ENCODE data around the gene HGFAC.

Gene HGFAC

DNA sequence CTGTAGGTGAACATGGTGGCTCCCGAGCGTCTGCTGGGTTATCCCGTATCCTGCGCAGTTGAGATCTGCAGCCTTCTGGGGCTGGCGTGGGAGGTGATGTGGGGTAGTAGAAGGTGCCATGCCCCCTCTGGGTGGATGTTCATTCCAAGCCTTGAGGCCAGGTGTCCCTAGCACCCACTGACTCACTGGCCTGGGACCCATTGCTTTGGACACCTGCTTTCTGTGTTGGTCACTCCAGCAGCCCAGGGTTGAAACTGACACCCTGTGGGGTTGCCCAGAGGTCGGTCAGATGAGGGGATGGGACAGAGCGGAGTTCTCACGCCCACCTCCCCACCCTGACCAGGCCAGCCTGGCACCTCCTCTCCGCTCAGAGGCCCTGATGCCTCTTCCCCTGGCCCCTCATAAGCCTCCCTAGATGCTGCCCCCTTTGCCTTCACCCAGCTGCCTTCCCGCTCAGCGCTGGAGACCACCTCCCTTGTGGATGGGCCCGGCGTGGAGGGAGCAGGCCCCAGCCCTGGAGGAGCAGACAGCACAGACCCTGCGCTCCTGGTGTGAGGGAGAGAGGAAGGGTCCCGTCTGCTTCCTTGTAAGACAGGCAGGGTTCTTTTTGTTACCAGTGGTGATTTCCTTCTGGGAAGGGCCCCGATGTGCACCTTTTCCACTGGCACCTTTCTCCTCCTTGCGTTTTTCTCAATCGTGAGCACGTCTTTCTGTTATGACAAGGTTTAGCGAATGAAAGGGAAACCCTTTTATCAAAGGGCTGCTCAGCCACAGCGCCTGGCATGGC lies 23.3 kb downstream of the HGFAC start:
- no peaks in the 10 kb centered on the region for H3K36me3 ChIP-seq (ENCODE audit: control insufficient read depth, insufficient read depth, low read length)
- no peak overlapping the region for H3K4me3 ChIP-seq (replicated peaks; ENCODE audit: low read depth, low read length)
- TF ChIP-seq CTCF (IDR thresholded peaks at IDR 0.05; ENCODE audit: insufficient read depth, low read length, poor library complexity, severe bottlenecking) = no peak
- H3K27me3 ChIP-seq (replicated peaks; ENCODE audit: control insufficient read depth, insufficient read depth, low read length) = no peaks in the 10 kb centered on the region; the same call in none of the 2 replicates
- DNase-seq (ENCODE audit: extremely low read depth, insufficient read length) = no peak

DNA sequence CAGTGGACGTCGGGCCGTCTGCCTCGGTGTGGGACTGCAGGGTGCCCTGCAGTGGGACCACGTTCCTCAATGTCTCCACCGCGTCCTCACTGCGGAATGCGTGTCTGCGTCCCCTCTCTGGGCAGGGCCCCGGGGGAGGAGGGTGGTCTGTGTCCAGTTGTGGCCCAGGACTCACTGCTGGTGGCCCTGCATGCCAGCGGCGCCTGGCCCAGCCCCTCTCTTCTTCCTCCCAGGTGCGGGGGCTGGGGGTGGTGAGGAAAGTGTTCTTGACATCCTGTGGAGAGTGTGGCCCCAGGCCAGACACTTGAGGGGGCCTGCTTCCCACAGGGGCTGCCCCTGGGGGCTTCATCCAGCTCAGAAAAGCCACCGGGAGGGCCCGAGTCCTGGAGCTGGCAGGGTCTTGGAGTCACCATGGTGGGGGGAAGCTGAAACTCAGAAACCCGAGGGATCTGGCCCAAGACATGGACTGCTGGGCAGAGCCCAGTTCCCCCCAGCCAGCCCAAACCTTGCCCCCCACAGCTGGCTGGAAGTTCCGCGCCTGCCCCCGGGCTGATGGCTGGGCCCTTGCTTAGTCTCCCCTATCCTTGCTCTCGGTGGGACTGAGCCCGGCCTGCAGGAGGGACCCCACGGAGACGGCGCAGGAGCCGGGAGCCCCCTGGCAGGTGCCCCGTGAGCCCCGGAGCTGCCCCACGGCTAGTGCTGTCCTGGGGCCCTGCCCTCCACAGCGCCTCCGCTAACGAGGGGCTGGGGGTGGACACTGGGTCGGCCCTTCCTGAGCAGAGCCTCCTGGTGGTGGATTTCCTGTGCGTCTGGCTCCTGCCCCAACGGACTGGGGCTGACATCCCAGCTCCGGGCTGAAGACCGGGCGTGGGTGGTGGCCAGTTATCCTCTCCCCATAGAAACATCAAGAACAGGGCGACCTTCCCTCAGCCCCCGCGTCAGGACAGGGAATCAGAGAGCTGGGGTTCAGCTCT lies 24.2 kb downstream of the HGFAC start:
- DNase-seq (ENCODE audit: extremely low read depth, insufficient read length) = no peak
- TF ChIP-seq CTCF (IDR thresholded peaks at IDR 0.05; ENCODE audit: insufficient read depth, low read length, poor library complexity, severe bottlenecking) = no peak
- H3K27me3 ChIP-seq (replicated peaks; ENCODE audit: control insufficient read depth, insufficient read depth, low read length) = no peaks in the 10 kb centered on the region; the same call in none of the 2 replicates
- H3K36me3 ChIP-seq (ENCODE audit: control insufficient read depth, insufficient read depth, low read length) = no peaks in the 10 kb centered on the region
- no peak overlapping the region for H3K4me3 ChIP-seq (replicated peaks; ENCODE audit: low read depth, low read length)

GRCh38 chr4:3466691-3467600 lies 25.2 kb downstream of the HGFAC start:
- no peak for TF ChIP-seq CTCF (IDR thresholded peaks at IDR 0.05; ENCODE audit: insufficient read depth, low read length, poor library complexity, severe bottlenecking)
- DNase-seq (ENCODE audit: extremely low read depth, insufficient read length) = no peak
- Histone ChIP-seq H3K4me3 (replicated peaks; ENCODE audit: low read depth, low read length) (no peak overlapping the region), H3K36me3 (ENCODE audit: control insufficient read depth, insufficient read depth, low read length) (no peaks in the 10 kb centered on the region), H3K27me3 (replicated peaks; ENCODE audit: control insufficient read depth, insufficient read depth, low read length) (no peaks in the 10 kb centered on the region; the same call in none of the 2 replicates)

GRCh38 chr4:3467601-3468031 lies 25.8 kb downstream of the HGFAC start:
- no peak overlapping the region for H3K4me3 ChIP-seq (replicated peaks; ENCODE audit: low read depth, low read length)
- peak; percentile 3 for DNase-seq (ENCODE audit: extremely low read depth, insufficient read length)
- no peaks in the 10 kb centered on the region for H3K36me3 ChIP-seq (ENCODE audit: control insufficient read depth, insufficient read depth, low read length)
- TF ChIP-seq CTCF (IDR thresholded peaks at IDR 0.05; ENCODE audit: insufficient read depth, low read length, poor library complexity, severe bottlenecking) = no peak
- H3K27me3 ChIP-seq (replicated peaks; ENCODE audit: control insufficient read depth, insufficient read depth, low read length) = no peaks in the 10 kb centered on the region; the same call in 1 of the 2 replicates

GRCh38 chr4:3468154-3468553 lies 26.4 kb downstream of the HGFAC start:
- Histone ChIP-seq H3K36me3 (ENCODE audit: control insufficient read depth, insufficient read depth, low read length) (no peaks in the 10 kb centered on the region), H3K27me3 (replicated peaks; ENCODE audit: control insufficient read depth, insufficient read depth, low read length) (no peaks in the 10 kb centered on the region; the same call in 1 of the 2 replicates), H3K4me3 (replicated peaks; ENCODE audit: low read depth, low read length) (no peak overlapping the region)
- DNase-seq (ENCODE audit: extremely low read depth, insufficient read length) = no peak
- no peak for TF ChIP-seq CTCF (IDR thresholded peaks at IDR 0.05; ENCODE audit: insufficient read depth, low read length, poor library complexity, severe bottlenecking)
